CD4-positive, alpha-beta T cell treated with Interferon gamma for 1 hour (primary cell): ENCODE measurements around the gene ELFN1.

ENCODE experiments used
- DNase-seq: peaks from one replicate; pipeline ENCODE4 v3.0.0-alpha.2; 2020

ELFN1 gene

GRCh38 chr7:1643270-1644092 is 26.6 kb upstream of the ELFN1 start:
- no peak for DNase-seq

- DNase-seq = no peak
These were observed 25.6 kb upstream of the ELFN1 start for GRCh38 chr7:1644341-1645070.

- DNase-seq = no peak
These were observed 25.0 kb upstream of the ELFN1 start for GRCh38 chr7:1645071-1645409.

- DNase-seq = no peak
These were observed 24.6 kb upstream of the ELFN1 start for GRCh38 chr7:1645476-1645875.

- DNase-seq = no peak
These were observed 23.7 kb upstream of the ELFN1 start for GRCh38 chr7:1646391-1646790.

GRCh38 chr7:1646957-1647891 is 22.9 kb upstream of the ELFN1 start:
- DNase-seq = no peak

- no peak for DNase-seq
These were observed 22.0 kb upstream of the ELFN1 start for GRCh38 chr7:1647961-1648672.

- no peak for DNase-seq
These were observed 20.2 kb upstream of the ELFN1 start for GRCh38 chr7:1649751-1650326.

- no peak for DNase-seq
These were observed 19.6 kb upstream of the ELFN1 start for GRCh38 chr7:1650363-1651030.

GRCh38 chr7:1651031-1651446 is 19.0 kb upstream of the ELFN1 start:
- no peak for DNase-seq

- no peak for DNase-seq
These were observed 18.2 kb upstream of the ELFN1 start for GRCh38 chr7:1651891-1652290.

GRCh38 chr7:1653500-1653899 is 16.6 kb upstream of the ELFN1 start:
- DNase-seq = no peak

- DNase-seq = no peak
These were observed 16.0 kb upstream of the ELFN1 start for GRCh38 chr7:1654111-1654510.

- DNase-seq = no peak
These were observed 15.2 kb upstream of the ELFN1 start for GRCh38 chr7:1654738-1655475.

GRCh38 chr7:1659696-1660095 is 10.4 kb upstream of the ELFN1 start:
- no peak for DNase-seq

- DNase-seq = no peak
These were observed 8.6 kb upstream of the ELFN1 start for GRCh38 chr7:1661461-1661860.

- DNase-seq = no peak
These were observed 8.0 kb upstream of the ELFN1 start for GRCh38 chr7:1662101-1662500.

- DNase-seq = no peak
These were observed 7.3 kb upstream of the ELFN1 start for GRCh38 chr7:1662767-1663166.

GRCh38 chr7:1663223-1663622 is 6.9 kb upstream of the ELFN1 start:
- no peak for DNase-seq

- DNase-seq = no peak
These were observed 6.0 kb upstream of the ELFN1 start for GRCh38 chr7:1663857-1664651.
